HL-60 (cell line): ENCODE data around the gene STARD10.

ENCODE experiments used
- POLR2AphosphoS5 ChIP-seq: IDR thresholded peaks from 2 replicates; pipeline ENCODE4 v1.6.1; 2012; ENCODE audit warnings: low read depth
- TF ChIP-seq, protein P1 (sequence below): IDR thresholded peaks from one replicate; pipeline ENCODE4 v1.5.1; 2011; ENCODE audit warnings: low read length, control low read depth, inconsistent platforms; ENCODE audit not compliant: insufficient read depth

GRCh38 chr11:72836111-72836510 lies 42.3 kb upstream of the STARD10 start:
- TF ChIP-seq, protein P1, sequence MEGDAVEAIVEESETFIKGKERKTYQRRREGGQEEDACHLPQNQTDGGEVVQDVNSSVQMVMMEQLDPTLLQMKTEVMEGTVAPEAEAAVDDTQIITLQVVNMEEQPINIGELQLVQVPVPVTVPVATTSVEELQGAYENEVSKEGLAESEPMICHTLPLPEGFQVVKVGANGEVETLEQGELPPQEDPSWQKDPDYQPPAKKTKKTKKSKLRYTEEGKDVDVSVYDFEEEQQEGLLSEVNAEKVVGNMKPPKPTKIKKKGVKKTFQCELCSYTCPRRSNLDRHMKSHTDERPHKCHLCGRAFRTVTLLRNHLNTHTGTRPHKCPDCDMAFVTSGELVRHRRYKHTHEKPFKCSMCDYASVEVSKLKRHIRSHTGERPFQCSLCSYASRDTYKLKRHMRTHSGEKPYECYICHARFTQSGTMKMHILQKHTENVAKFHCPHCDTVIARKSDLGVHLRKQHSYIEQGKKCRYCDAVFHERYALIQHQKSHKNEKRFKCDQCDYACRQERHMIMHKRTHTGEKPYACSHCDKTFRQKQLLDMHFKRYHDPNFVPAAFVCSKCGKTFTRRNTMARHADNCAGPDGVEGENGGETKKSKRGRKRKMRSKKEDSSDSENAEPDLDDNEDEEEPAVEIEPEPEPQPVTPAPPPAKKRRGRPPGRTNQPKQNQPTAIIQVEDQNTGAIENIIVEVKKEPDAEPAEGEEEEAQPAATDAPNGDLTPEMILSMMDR, result no peak
- no peak for TF ChIP-seq POLR2AphosphoS5
